OCI-LY1 (cell line): ENCODE results near the gene OTOG.
"Not testable (repeated sequence)": the region's sequence is repeated elsewhere in the genome, so short reads cannot be mapped to it uniquely, and the experiment has no call there.

ENCODE experiments used
- H2AFZ ChIP-seq: fragments of 200-600 bp; sonication (generic), shearing (Covaris generic); 2 replicates; pipeline ENCODE4 v1.6.0; 2014; ENCODE audit warnings: antibody characterized with exemption, mild to moderate bottlenecking, low read length
- H3F3A ChIP-seq: fragments of 200-600 bp; sonication (generic), shearing (Covaris generic); 2 replicates; pipeline ENCODE4 v1.6.0; 2014; ENCODE audit warnings: mild to moderate bottlenecking, antibody characterized with exemption, low read length, moderate library complexity; ENCODE audit not compliant: insufficient read depth
- H3K27ac ChIP-seq: fragments of 200-600 bp; sonication (generic); 2 replicates; pipeline ENCODE4 v1.5.1; 2014; ENCODE audit warnings: low read length, mixed run types, mild to moderate bottlenecking, low read depth; ENCODE audit not compliant: poor library complexity, severe bottlenecking
- H3K27me3 ChIP-seq: fragments of 200-600 bp; sonication (generic); 2 replicates; pipeline ENCODE4 v1.6.0; 2014; ENCODE audit warnings: antibody characterized with exemption, mild to moderate bottlenecking, low read length, moderate library complexity; ENCODE audit not compliant: insufficient read depth
- H3K36me3 ChIP-seq: fragments of 200-600 bp; sonication (generic); 2 replicates; pipeline ENCODE4 v1.6.1; 2014; ENCODE audit warnings: mild to moderate bottlenecking, antibody characterized with exemption, low read length, moderate library complexity, mixed read lengths; ENCODE audit not compliant: insufficient read depth
- H3K4me1 ChIP-seq: fragments of 200-600 bp; sonication (generic); 2 replicates; pipeline ENCODE4 v1.5.1; 2014; ENCODE audit warnings: mild to moderate bottlenecking, low read length, moderate library complexity; ENCODE audit not compliant: insufficient read depth, severe bottlenecking
- H3K4me2 ChIP-seq: fragments of 200-600 bp; sonication (generic), shearing (Covaris generic); 2 replicates; pipeline ENCODE4 v1.6.1; 2014; ENCODE audit warnings: low read length
- H3K4me3 ChIP-seq: fragments of 200-600 bp; sonication (generic); 2 replicates; pipeline ENCODE4 v1.5.1; 2014; ENCODE audit warnings: low read length, low read depth, mild to moderate bottlenecking, mixed read lengths; ENCODE audit not compliant: poor library complexity, severe bottlenecking
- H3K79me2 ChIP-seq: fragments of 200-600 bp; shearing (Covaris generic); 2 replicates; pipeline ENCODE4 v1.6.1; 2016; ENCODE audit warnings: mixed run types, low read length, mixed read lengths; ENCODE audit not compliant: insufficient read depth
- H3K9ac ChIP-seq: fragments of 200-600 bp; sonication (generic), shearing (Covaris generic); 2 replicates; pipeline ENCODE4 v1.6.1; 2014; ENCODE audit warnings: mild to moderate bottlenecking, low read length, mixed read lengths
- H3K9me2 ChIP-seq: fragments of 200-600 bp; sonication (generic), shearing (Covaris generic); 2 replicates; pipeline ENCODE4 v1.6.1; 2014; ENCODE audit warnings: low read depth, mild to moderate bottlenecking, low read length, mixed read lengths
- H3K9me3 ChIP-seq: fragments of 200-600 bp; shearing (Covaris generic); 2 replicates; pipeline ENCODE4 v1.6.1; 2014; ENCODE audit warnings: low read length, mixed read lengths
- H4K20me1 ChIP-seq: fragments of 200-600 bp; sonication (generic), shearing (Covaris generic); 2 replicates; pipeline ENCODE4 v1.6.0; 2016; ENCODE audit warnings: mild to moderate bottlenecking, low read length; ENCODE audit not compliant: insufficient read depth
- EZH2 ChIP-seq: fragments of 200-600 bp; sonication (generic), shearing (Covaris generic); IDR thresholded peaks from 2 replicates; pipeline ENCODE4 v1.8.0; 2017; ENCODE audit warnings: borderline replicate concordance, mixed run types, mild to moderate bottlenecking, antibody characterized with exemption, low read length, moderate library complexity, mixed read lengths
- TF ChIP-seq, protein P1 (sequence below): fragments of 200-600 bp; sonication (generic), shearing (Covaris generic); IDR thresholded peaks from 2 replicates; pipeline ENCODE4 v1.5.1; 2017; ENCODE audit warnings: mild to moderate bottlenecking, antibody characterized with exemption, low read length, moderate library complexity, mixed read lengths

OTOG gene

DNA sequence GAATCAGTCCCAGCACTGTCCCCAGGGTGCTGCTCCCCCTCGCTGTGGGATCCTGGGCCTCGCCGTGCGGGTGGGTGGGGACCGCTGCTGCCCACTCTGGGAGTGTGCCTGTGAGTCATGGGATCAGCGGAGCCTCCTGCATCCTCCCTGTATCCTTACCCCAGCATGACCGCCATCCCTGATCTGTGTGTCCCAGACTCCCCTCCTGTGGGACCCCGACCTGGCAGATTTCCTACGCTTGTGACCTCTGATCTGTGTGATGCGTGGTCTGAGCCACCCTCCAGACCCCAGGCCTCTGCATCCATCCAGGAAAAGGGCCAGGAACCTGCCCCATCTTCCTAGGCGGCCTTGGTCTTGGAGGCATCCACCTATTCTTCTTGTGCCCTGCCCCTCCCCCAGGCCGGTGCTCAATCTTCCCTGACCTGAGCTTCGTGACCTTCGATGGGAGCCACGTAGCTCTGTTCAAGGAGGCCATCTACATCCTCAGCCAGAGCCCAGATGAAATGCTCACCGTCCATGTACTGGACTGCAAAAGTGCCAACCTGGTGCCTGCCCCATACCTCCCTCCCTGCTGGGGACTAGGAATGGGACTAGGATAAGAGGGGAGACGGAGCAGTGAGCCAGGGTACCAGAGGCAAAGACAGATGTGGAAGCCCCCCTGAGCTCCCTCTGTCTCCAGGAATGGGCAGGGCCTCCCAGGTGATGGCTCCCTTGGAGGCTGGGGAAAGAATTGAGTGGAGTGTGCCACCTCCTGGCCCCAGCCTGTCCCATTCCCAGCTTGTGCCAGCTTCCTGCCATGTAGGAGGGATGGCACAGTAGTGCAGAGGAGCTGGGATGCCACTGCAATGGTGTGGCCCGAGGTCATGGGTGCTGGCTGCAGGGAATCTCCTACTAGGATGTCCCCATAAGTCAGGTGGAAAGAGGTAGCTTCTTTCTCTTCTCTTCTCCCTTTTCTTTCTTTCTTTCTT is 65.4 kb downstream of the OTOG start:
- H3K27ac ChIP-seq, result no peak overlapping the region
- H3K27me3 ChIP-seq, result no peaks in the 10 kb centered on the region
- no peak overlapping the region for H2AFZ ChIP-seq
- H3K9me3 ChIP-seq, result no peaks in the 10 kb centered on the region
- TF ChIP-seq, protein P1, sequence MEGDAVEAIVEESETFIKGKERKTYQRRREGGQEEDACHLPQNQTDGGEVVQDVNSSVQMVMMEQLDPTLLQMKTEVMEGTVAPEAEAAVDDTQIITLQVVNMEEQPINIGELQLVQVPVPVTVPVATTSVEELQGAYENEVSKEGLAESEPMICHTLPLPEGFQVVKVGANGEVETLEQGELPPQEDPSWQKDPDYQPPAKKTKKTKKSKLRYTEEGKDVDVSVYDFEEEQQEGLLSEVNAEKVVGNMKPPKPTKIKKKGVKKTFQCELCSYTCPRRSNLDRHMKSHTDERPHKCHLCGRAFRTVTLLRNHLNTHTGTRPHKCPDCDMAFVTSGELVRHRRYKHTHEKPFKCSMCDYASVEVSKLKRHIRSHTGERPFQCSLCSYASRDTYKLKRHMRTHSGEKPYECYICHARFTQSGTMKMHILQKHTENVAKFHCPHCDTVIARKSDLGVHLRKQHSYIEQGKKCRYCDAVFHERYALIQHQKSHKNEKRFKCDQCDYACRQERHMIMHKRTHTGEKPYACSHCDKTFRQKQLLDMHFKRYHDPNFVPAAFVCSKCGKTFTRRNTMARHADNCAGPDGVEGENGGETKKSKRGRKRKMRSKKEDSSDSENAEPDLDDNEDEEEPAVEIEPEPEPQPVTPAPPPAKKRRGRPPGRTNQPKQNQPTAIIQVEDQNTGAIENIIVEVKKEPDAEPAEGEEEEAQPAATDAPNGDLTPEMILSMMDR, result no peak
- TF ChIP-seq EZH2, result no peak
- H3K36me3 ChIP-seq, result no peaks in the 10 kb centered on the region
- no peaks in the 10 kb centered on the region for H3K4me1 ChIP-seq
- no peak overlapping the region for H3K4me2 ChIP-seq
- H3K9ac ChIP-seq, result no peak overlapping the region
- no peaks in the 10 kb centered on the region for H3K9me2 ChIP-seq
- no peak overlapping the region for H3K4me3 ChIP-seq
- H3K79me2 ChIP-seq, result no peaks in the 10 kb centered on the region
- no peaks in the 10 kb centered on the region for H4K20me1 ChIP-seq
- H3F3A ChIP-seq, result no peaks in the 10 kb centered on the region

DNA sequence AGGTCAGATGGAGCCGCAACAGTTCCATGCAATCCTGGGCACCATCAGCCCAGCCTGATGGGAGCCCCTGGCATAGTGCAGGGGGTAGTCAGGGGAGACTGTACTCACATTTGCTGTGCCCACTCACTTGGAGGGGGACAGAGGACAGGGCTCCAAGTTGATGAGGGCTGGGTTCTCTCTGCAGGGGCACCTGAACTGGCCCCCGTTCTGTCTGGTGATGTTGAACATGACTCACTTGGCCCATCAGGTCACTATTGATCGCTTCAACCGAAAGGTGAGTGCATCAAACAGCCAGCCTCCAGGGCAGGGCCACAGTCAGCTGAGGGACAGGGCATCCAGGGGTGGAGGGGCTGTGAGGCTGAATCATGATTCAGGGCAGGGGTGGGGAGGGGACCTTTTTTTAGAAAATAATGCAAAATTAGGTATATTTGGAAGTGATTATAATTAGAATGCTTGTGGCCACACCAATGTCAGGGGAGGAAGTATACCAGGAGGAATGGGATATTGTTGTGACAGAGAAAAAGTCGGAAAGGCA is 66.4 kb downstream of the OTOG start:
- Histone ChIP-seq H3K4me2 (no peak overlapping the region), H4K20me1 (no peaks in the 10 kb centered on the region), H3K36me3 (no peaks in the 10 kb centered on the region), H3K27ac (no peak overlapping the region), H3K27me3 (no peaks in the 10 kb centered on the region), H3K9me3 (no peaks in the 10 kb centered on the region), H3K4me1 (no peaks in the 10 kb centered on the region), H3F3A (no peaks in the 10 kb centered on the region), H3K79me2 (no peaks in the 10 kb centered on the region), H2AFZ (no peak overlapping the region), H3K9me2 (no peaks in the 10 kb centered on the region), H3K4me3 (no peak overlapping the region), H3K9ac (no peak overlapping the region)
- no peak for TF ChIP-seq EZH2
- TF ChIP-seq, protein P1, result no peak

DNA sequence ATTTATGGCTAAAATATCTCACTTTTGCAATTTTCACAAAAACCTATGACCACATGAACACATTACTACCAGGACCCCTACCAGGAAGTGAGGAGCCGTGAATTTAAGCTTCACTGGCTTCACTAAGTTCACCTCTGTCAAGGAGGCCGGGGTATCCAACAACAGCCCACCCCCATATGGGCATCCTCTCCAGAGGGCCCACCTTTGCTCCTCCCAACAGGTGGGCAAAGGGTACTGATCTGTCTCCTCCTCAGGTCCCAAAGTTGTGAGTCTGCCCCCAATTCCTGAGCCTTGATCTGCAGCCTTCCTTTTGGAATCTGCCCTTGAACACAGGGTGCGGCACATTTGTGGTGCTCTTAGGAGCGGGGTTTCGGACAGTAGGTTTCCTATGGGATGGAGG is 66.9 kb downstream of the OTOG start:
- Histone ChIP-seq H3K79me2 (no peaks in the 10 kb centered on the region), H3K4me2 (no peak overlapping the region), H3K27ac (no peak overlapping the region), H3K9me2 (no peaks in the 10 kb centered on the region), H3K4me3 (no peak overlapping the region), H4K20me1 (no peaks in the 10 kb centered on the region), H3F3A (no peaks in the 10 kb centered on the region), H2AFZ (no peak overlapping the region), H3K9me3 (no peaks in the 10 kb centered on the region), H3K4me1 (no peaks in the 10 kb centered on the region), H3K36me3 (no peaks in the 10 kb centered on the region), H3K9ac (no peak overlapping the region), H3K27me3 (no peaks in the 10 kb centered on the region)
- no peak for TF ChIP-seq EZH2
- TF ChIP-seq, protein P1, result no peak

DNA sequence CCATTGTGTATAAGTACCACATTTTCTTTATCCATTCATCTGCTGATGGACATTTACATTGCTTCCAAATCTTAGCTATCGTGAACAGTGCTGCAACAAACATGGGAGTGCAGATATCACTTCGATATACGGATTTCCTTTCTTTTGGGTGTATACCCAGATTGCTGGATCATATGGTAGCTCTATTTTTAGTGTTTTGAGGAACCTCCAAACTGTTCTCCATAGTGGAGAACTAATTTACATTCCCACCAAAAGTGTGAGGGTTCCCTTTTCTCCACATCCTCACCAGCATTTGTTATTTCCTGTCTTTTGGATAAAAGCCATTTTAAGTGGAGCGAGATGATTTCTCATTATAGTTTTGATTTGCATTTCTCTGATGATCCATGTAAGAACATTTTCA is 75.7 kb downstream of the OTOG start:
- H3K9me2 ChIP-seq, H3K27me3 ChIP-seq, H2AFZ ChIP-seq, H3K4me3 ChIP-seq, H3K9me3 ChIP-seq, H4K20me1 ChIP-seq, H3K36me3 ChIP-seq, H3K79me2 ChIP-seq, H3K27ac ChIP-seq, H3K9ac ChIP-seq, H3K4me2 ChIP-seq, H3F3A ChIP-seq, H3K4me1 ChIP-seq: not testable (repeated sequence)
